T47D (cell line): ENCODE results near the gene MYO9A.
"Not testable (repeated sequence)": the region's sequence is repeated elsewhere in the genome, so short reads cannot be mapped to it uniquely, and the experiment has no call there.

ENCODE experiments used
- DNase-seq, 2 experiments: peaks; one replicate each; pipeline versions ENCODE4 v3.0.0 to v3.0.0-alpha.2; 2011 to 2012; ENCODE audit warnings: low read depth in 1 of 2, low spot score in 1 of 2
- JUND ChIP-seq: IDR thresholded peaks from 2 replicates; pipeline ENCODE4 v1.6.1; 2012; ENCODE audit warnings: low read depth
- in situ Hi-C: cut with HindIII; loops from 2 replicates; pipeline ENCODE4 v1.10.0; 2016; ENCODE audit warnings: low sequenced_read_pairs, low pct_unique_long_range_greater_than_20kb

Gene MYO9A

GRCh38 chr15:72068856-72069255, 49.1 kb downstream of the MYO9A start:
- TF ChIP-seq JUND, result no peak
- in situ Hi-C loops, result no loop called here
- no peak for DNase-seq

- no peak for TF ChIP-seq JUND
- no peak for DNase-seq
- in situ Hi-C loops, result no loop called here
Observed at GRCh38 chr15:72065801-72066200, 52.1 kb downstream of the MYO9A start.

GRCh38 chr15:72063186-72063585, 54.8 kb downstream of the MYO9A start:
- DNase-seq, result no peak
- TF ChIP-seq JUND, result no peak
- in situ Hi-C loops, result no loop called here

GRCh38 chr15:72062319-72062718, 55.6 kb downstream of the MYO9A start:
- TF ChIP-seq JUND, result no peak
- in situ Hi-C loops, result no loop called here
- no peak for DNase-seq

- in situ Hi-C loops, result no loop called here
- TF ChIP-seq JUND, result no peak
- DNase-seq, result no peak
Observed at GRCh38 chr15:72060687-72061250, 57.2 kb downstream of the MYO9A start.

GRCh38 chr15:72058585-72058984, 59.4 kb downstream of the MYO9A start:
- DNase-seq, result no peak
- in situ Hi-C loops, result no loop called here
- no peak for TF ChIP-seq JUND

GRCh38 chr15:72057548-72058091, 60.3 kb downstream of the MYO9A start:
- no peak for TF ChIP-seq JUND
- no peak for DNase-seq
- in situ Hi-C loops, result no loop called here

GRCh38 chr15:72056217-72056616, 61.7 kb downstream of the MYO9A start:
- DNase-seq, in situ Hi-C loops: not testable (repeated sequence)

- DNase-seq, in situ Hi-C loops: not testable (repeated sequence)
Observed at GRCh38 chr15:72053297-72053696, 64.7 kb downstream of the MYO9A start.

GRCh38 chr15:72050700-72051099, 67.2 kb downstream of the MYO9A start:
- no peak for TF ChIP-seq JUND
- in situ Hi-C loops, result no loop called here
- DNase-seq, result no peak

- in situ Hi-C loops, result no loop called here
- TF ChIP-seq JUND, result no peak
- DNase-seq, result no peak
Observed at GRCh38 chr15:72047020-72047419, 70.9 kb downstream of the MYO9A start.

GRCh38 chr15:72044956-72045355, 73.0 kb downstream of the MYO9A start:
- in situ Hi-C loops, result no loop called here
- TF ChIP-seq JUND, result no peak
- DNase-seq, result no peak

GRCh38 chr15:72042865-72043264, 75.1 kb downstream of the MYO9A start:
- TF ChIP-seq JUND, result no peak
- no peak for DNase-seq

GRCh38 chr15:72042054-72042453, 75.9 kb downstream of the MYO9A start:
- no peak for DNase-seq
- in situ Hi-C loops, result no loop called here
- TF ChIP-seq JUND, result no peak

More at GRCh38 chr15:72042865-72043264, 75.1 kb downstream of the MYO9A start:
- in situ Hi-C loops, result no loop called here
